GM12878 (cell line): ENCODE data around the gene ALDH1A1. TPM values are rescaled to one million over a fixed set of nuclear protein-coding genes. Genes with fewer than 3 reads are reported as not detected.

Source experiments
- ATAC-seq: fragments of 200-7000 bp; cut with Tn5 transposase; 3 replicates; pipeline ENCODE4 v1.9.1; 2020; ENCODE audit warnings: mild to moderate bottlenecking, moderate library complexity
- BruUV-seq: library from RNA; stranded (reverse); fragments of 400-500 nt; replicated peaks from 2 replicates; lab custom pipeline; 2021; lab: Mats Ljungman, UMichigan
- CTCF ChIA-PET: fragments of 300-600 bp; sonication (Branson Sonifier 250); formaldehyde crosslinking; extraction: SDS; loops from one replicate; lab custom pipeline; 2021; ENCODE audit warnings: inconsistent platforms; lab: Yijun Ruan, JAX
- POLR2A ChIA-PET: fragments of 350-600 bp; formaldehyde crosslinking; extraction: SDS; loops from one replicate; lab custom pipeline; 2021; ENCODE audit warnings: inconsistent platforms; lab: Charles Lee
- RAD21 ChIA-PET: fragments of 300-600 bp; sonication (Branson Sonifier 250); formaldehyde crosslinking; loops from one replicate; lab custom pipeline; 2023; ENCODE audit warnings: antibody characterized with exemption; ENCODE audit not compliant: unreplicated experiment; lab: Charles Lee
- SMC1A ChIA-PET: fragments of 300-600 bp; sonication (Branson Sonifier 250); formaldehyde crosslinking; loops from one replicate; lab custom pipeline; 2023; ENCODE audit not compliant: unreplicated experiment, uncharacterized antibody; lab: Charles Lee
- DNase-seq: peaks from one replicate; pipeline ENCODE4 v3.0.0-alpha.2; 2011; ENCODE audit warnings: low read depth, low spot score
- FAIRE-seq: peaks from 3 replicates; lab custom pipeline; 2011; peaks lifted over from hg19 to GRCh38; lab: Jason Lieb, UNC
- H2AFZ ChIP-seq: 2 replicates; pipeline ENCODE4 v1.6.0; 2011; ENCODE audit warnings: low read depth, low read length, control low read depth; ENCODE audit not compliant: control insufficient read depth
- H3K27ac ChIP-seq: 2 replicates; pipeline ENCODE4 v1.5.1; 2011; ENCODE audit warnings: control low read depth; ENCODE audit not compliant: control insufficient read depth, insufficient read depth
- H3K27me3 ChIP-seq, 2 experiments: replicated peaks in 1 of 2; 2 replicates each; pipeline versions ENCODE4 v1.6.0 to v1.6.1; 2011; ENCODE audit warnings: low read length in 1 of 2; ENCODE audit not compliant: control insufficient read depth in 2 of 2, insufficient read depth in 2 of 2
- H3K36me3 ChIP-seq, 2 experiments: 2 replicates each; pipeline ENCODE4 v1.5.1; 2011; ENCODE audit warnings: low read length in 1 of 2; ENCODE audit not compliant: control insufficient read depth in 2 of 2, insufficient read depth in 2 of 2
- H3K4me1 ChIP-seq: 2 replicates; pipeline ENCODE4 v1.6.1; 2011; ENCODE audit warnings: mild to moderate bottlenecking, low read length, moderate library complexity, mixed read lengths; ENCODE audit not compliant: control insufficient read depth, insufficient read depth
- H3K4me2 ChIP-seq: 2 replicates; pipeline ENCODE4 v1.6.0; 2011; ENCODE audit warnings: control low read depth; ENCODE audit not compliant: control insufficient read depth, insufficient read depth
- H3K4me3 ChIP-seq: fragments of 200-600 bp; sonication (generic); 2 replicates; pipeline ENCODE4 v1.5.1; 2016
- H3K79me2 ChIP-seq: 2 replicates; pipeline ENCODE4 v1.6.0; 2011; ENCODE audit warnings: low read length; ENCODE audit not compliant: control insufficient read depth, insufficient read depth
- H3K9ac ChIP-seq: 2 replicates; pipeline ENCODE4 v1.8.0; 2011; ENCODE audit warnings: low read length, control low read depth, mixed read lengths; ENCODE audit not compliant: control insufficient read depth, insufficient read depth
- H3K9me3 ChIP-seq: replicated peaks from 3 replicates; pipeline ENCODE4 v1.5.1; 2011; ENCODE audit warnings: mild to moderate bottlenecking, low read length; ENCODE audit not compliant: control insufficient read depth, insufficient read depth
- H4K20me1 ChIP-seq: 2 replicates; pipeline ENCODE4 v1.6.0; 2011; ENCODE audit not compliant: control insufficient read depth, insufficient read depth
- ATF7 ChIP-seq: fragments of 450-650 bp; IDR thresholded peaks from 2 replicates; pipeline ENCODE4 v1.6.1; 2016; ENCODE audit warnings: low read depth, mild to moderate bottlenecking
- CBX3 ChIP-seq: fragments of 200-600 bp; sonication (generic); IDR thresholded peaks from 2 replicates; pipeline ENCODE4 v1.6.1; 2016; ENCODE audit warnings: low read depth, borderline replicate concordance
- ESRRA ChIP-seq: IDR thresholded peaks from 2 replicates; pipeline ENCODE4 v1.6.1; 2012; ENCODE audit warnings: mild to moderate bottlenecking, low read length, improper control_type of control experiment
- FOXM1 ChIP-seq: IDR thresholded peaks from 2 replicates; pipeline ENCODE4 v1.6.1; 2012; ENCODE audit warnings: low read depth, mild to moderate bottlenecking, inconsistent platforms, low read length, moderate library complexity
- MYC ChIP-seq: IDR thresholded peaks from 2 replicates; pipeline ENCODE4 v1.6.1; 2011; ENCODE audit warnings: mild to moderate bottlenecking, low read length, moderate library complexity, inconsistent platforms; ENCODE audit not compliant: insufficient read depth, insufficient replicate concordance, insufficient read length, severe bottlenecking
- POLR2AphosphoS2 ChIP-seq: IDR thresholded peaks from 2 replicates; pipeline ENCODE4 v1.6.1; 2011; ENCODE audit warnings: low read depth, mild to moderate bottlenecking, low read length, improper control_type of control experiment, moderate library complexity
- RAD21 ChIP-seq: IDR thresholded peaks from 2 replicates; pipeline ENCODE4 v1.6.1; 2011; ENCODE audit warnings: mild to moderate bottlenecking, low read depth, low read length, moderate library complexity; ENCODE audit not compliant: insufficient read depth
- SMARCA5 ChIP-seq: fragments of 450-650 bp; IDR thresholded peaks from 2 replicates; pipeline ENCODE4 v1.6.1; 2017; ENCODE audit warnings: mild to moderate bottlenecking
- USF2 ChIP-seq: IDR thresholded peaks from 2 replicates; pipeline ENCODE4 v1.6.1; 2011; ENCODE audit warnings: low read depth, low read length, improper control_type of control experiment, borderline replicate concordance
- ZNF207 ChIP-seq: fragments of 450-650 bp; IDR thresholded peaks from 2 replicates; pipeline ENCODE4 v1.6.1; 2014; ENCODE audit warnings: antibody characterized with exemption, mild to moderate bottlenecking, borderline replicate concordance
- WGBS: methylation state at CpG from one replicate; pipeline ENCODE4 v1.1.6; 2016; ENCODE audit warnings: low lambda C conversion rate; ENCODE audit not compliant: insufficient replicate concordance, insufficient coverage; ENCODE audit errors: missing lambda C conversion rate; 5-methylcytosine and 5-hydroxymethylcytosine counted together
- in situ Hi-C: fragments of 300-500 bp; cut with MboI; formaldehyde crosslinking; loops from 9 replicates; pipeline ENCODE4 v1.14.3; 2018; ENCODE audit warnings: mixed read lengths
- intact Hi-C: fragments of 100-400 bp; cut with micrococcal nuclease; formaldehyde crosslinking; loops from one replicate; pipeline ENCODE4 v1.14.2; 2022; ENCODE audit not compliant: unreplicated experiment
- polyA plus RNA-seq, 11 experiments: library from polyadenylated mRNA; depleted of rRNA in 4 of 11; unstranded in 6 of 11; stranded (reverse) in 5 of 11; fragments of >200 nt; fragmentation: Nextera tagmentation in 4 of 11; fragmentation: Illumina TruSeq in 1 of 11; extraction: Ambion mirVana in 4 of 11; extraction: Trizol in 1 of 11; gene quantifications; 1 replicate in 1 of 11; 2 replicates in 10 of 11; pipeline versions ENCODE4 v1.2.1 to v1.2.3, GENCODE V29; 2011 to 2016; ENCODE audit warnings: inconsistent platforms in 2 of 11, missing spikeins in 2 of 11, low read depth in 1 of 11
- total RNA-seq, 4 experiments: library from RNA; depleted of rRNA in 3 of 4; stranded (reverse); fragments of >200 nt in 3 of 4; fragmentation: Illumina TruSeq in 1 of 4; extraction: Trizol in 1 of 4; gene quantifications; 2 replicates each; pipeline versions ENCODE4 v1.2.1 to v1.2.3, GENCODE V29; 2013 to 2021
- TF ChIP-seq, protein P1 (sequence below): fragments of 450-650 bp; IDR thresholded peaks from 2 replicates; pipeline ENCODE4 v1.6.1; 2016; ENCODE audit warnings: mild to moderate bottlenecking
- TF ChIP-seq, protein P2 (sequence below): IDR thresholded peaks from 2 replicates; pipeline ENCODE4 v1.6.1; 2012; ENCODE audit warnings: low read depth, low read length, improper control_type of control experiment
- TF ChIP-seq, protein P3 (sequence below): fragments of 450-650 bp; IDR thresholded peaks from 2 replicates; pipeline ENCODE4 v1.6.1; 2017; ENCODE audit warnings: antibody characterized with exemption, mild to moderate bottlenecking, moderate library complexity

The ALDH1A1 gene
- total and polyA plus RNA-seq, 10 of the 15 experiments (the other 5 are each of a cell fraction or from before 2014, with no cell fraction given), result 0.03 to 0.54 TPM; not detected in 8

DNA sequence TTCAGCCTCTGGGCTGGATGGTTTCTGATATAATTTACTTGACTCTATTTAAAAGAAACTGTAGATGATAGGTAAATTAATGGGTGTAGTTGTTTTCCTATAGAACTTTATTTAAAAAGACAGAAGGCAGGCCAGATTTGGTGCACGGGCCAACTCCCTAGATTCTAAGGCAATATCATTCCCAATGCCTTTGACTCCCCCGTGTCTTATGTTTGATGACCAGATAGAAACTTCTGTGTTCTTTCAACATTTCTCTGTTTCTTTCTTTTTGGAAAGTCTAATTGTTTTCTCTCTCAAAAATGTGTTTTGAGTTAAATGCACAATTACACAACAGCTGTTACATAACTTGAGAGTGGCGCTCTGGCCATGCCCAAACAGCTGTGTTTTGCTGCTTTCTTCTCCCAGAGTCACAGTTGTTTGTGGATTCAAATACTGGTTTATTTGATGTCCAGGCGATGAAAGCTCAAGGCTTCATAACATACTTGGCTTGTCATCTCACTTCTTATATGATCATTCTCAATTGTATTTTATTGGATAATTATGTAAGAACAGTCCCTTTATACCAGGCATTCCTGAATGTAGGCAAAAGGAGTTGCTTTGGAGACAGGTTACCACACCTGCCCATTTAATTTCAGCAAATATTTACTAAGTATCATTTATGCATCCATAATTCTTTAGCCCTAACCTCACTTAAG lies 1.7 kb upstream of the ALDH1A1 start:
- ATAC-seq (no peak), FAIRE-seq (no peak), DNase-seq (no peak)
- CTCF ChIA-PET, result interaction anchor here (0.6 kb wide), 1 partner anchor 223 kb away, joined by 3 read pairs; no protein-coding TSS in a partner anchor
- H3K27me3 ChIP-seq, result no peaks in the 10 kb centered on the region; a peak in 1 of 4 replicates
- H3K4me1 ChIP-seq, result no peaks in the 10 kb centered on the region
- no peaks in the 10 kb centered on the region for H3K9me3 ChIP-seq
- RAD21 ChIA-PET, result no interaction called here
- no peaks in the 10 kb centered on the region for H3K36me3 ChIP-seq
- no peak overlapping the region for H2AFZ ChIP-seq
- SMC1A ChIA-PET, result no interaction called here
- POLR2A ChIA-PET, result no interaction called here
- WGBS, result 43% methylated on average over 4 of the region's 4 CpGs
- H3K4me3 ChIP-seq, result no peak overlapping the region
- no peaks in the 10 kb centered on the region for H3K79me2 ChIP-seq
- H4K20me1 ChIP-seq, result no peaks in the 10 kb centered on the region
- H3K9ac ChIP-seq, result no peak overlapping the region
- H3K4me2 ChIP-seq, result no peak overlapping the region
- no TSS peak for BruUV-seq
- in situ Hi-C loops (loop anchor here (5.0 kb wide), 1 partner anchor 52 kb away; no protein-coding TSS in a partner anchor), intact Hi-C loops (no loop called here)
- H3K27ac ChIP-seq, result no peak overlapping the region
- TF ChIP-seq POLR2AphosphoS2 (no peak), ATF7 (no peak), ESRRA (no peak), SMARCA5 (no peak), MYC (no peak), ZNF207 (no peak), CBX3 (no peak), RAD21 (no peak), FOXM1 (no peak), USF2 (no peak)
- TF ChIP-seq, protein P1, sequence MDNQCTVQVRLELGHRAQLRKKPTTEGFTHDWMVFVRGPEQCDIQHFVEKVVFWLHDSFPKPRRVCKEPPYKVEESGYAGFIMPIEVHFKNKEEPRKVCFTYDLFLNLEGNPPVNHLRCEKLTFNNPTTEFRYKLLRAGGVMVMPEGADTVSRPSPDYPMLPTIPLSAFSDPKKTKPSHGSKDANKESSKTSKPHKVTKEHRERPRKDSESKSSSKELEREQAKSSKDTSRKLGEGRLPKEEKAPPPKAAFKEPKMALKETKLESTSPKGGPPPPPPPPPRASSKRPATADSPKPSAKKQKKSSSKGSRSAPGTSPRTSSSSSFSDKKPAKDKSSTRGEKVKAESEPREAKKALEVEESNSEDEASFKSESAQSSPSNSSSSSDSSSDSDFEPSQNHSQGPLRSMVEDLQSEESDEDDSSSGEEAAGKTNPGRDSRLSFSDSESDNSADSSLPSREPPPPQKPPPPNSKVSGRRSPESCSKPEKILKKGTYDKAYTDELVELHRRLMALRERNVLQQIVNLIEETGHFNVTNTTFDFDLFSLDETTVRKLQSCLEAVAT, result no peak
- TF ChIP-seq, protein P2, sequence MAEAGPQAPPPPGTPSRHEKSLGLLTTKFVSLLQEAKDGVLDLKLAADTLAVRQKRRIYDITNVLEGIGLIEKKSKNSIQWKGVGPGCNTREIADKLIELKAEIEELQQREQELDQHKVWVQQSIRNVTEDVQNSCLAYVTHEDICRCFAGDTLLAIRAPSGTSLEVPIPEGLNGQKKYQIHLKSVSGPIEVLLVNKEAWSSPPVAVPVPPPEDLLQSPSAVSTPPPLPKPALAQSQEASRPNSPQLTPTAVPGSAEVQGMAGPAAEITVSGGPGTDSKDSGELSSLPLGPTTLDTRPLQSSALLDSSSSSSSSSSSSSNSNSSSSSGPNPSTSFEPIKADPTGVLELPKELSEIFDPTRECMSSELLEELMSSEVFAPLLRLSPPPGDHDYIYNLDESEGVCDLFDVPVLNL, result no peak
- TF ChIP-seq, protein P3, sequence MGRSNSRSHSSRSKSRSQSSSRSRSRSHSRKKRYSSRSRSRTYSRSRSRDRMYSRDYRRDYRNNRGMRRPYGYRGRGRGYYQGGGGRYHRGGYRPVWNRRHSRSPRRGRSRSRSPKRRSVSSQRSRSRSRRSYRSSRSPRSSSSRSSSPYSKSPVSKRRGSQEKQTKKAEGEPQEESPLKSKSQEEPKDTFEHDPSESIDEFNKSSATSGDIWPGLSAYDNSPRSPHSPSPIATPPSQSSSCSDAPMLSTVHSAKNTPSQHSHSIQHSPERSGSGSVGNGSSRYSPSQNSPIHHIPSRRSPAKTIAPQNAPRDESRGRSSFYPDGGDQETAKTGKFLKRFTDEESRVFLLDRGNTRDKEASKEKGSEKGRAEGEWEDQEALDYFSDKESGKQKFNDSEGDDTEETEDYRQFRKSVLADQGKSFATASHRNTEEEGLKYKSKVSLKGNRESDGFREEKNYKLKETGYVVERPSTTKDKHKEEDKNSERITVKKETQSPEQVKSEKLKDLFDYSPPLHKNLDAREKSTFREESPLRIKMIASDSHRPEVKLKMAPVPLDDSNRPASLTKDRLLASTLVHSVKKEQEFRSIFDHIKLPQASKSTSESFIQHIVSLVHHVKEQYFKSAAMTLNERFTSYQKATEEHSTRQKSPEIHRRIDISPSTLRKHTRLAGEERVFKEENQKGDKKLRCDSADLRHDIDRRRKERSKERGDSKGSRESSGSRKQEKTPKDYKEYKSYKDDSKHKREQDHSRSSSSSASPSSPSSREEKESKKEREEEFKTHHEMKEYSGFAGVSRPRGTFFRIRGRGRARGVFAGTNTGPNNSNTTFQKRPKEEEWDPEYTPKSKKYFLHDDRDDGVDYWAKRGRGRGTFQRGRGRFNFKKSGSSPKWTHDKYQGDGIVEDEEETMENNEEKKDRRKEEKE, result no peak
